ENCODE results near the gene RSPO4.
"Not testable (repeated sequence)": the region's sequence is repeated elsewhere in the genome, so short reads cannot be mapped to it uniquely, and the experiment has no call there.

Gene RSPO4

DNA sequence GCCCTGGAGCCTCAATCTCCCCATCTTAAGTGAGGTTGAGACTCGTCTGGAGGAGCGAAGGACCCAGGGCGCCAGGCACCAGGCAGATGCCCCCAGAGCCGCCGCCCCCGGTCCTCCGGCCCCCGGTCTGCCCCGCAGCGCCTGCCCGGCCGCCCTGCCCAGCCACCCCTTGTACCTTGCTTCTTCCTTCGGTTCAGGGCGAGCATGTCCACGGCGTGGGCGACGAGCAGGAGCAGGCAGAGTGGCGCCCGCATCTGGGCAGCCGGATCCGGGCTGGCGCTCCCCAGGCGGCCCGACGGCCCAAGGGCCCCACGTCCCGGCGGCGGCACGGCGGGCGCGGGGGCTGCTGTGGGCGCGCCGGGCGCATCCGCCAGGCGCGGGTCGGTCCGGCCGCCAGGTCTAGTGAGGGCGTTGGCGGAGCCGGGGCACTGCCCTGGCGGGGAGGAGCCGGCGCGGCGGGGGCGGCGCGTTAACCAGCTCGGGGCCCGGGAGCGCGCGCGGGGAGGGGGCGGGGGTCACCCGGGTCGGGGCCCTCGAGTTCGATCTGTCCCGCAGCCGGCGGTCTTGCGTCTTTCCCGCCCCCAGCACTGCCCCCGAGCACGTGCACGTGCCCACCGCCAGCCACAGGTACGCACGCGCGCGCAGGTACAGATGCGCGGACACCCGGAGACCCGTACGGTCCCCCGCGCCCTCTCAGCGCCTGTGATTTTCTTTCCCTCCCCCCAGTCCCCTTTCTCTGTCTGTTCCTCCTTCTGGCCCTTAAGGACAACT lies at the start of gene RSPO4:
Gene RSPO4, minus strand, starts transcription at position 401 of the 771 bp plus-strand sequence. Its CDS starts 147 bp downstream, at position 254.
- no peak for DNase-seq

DNA sequence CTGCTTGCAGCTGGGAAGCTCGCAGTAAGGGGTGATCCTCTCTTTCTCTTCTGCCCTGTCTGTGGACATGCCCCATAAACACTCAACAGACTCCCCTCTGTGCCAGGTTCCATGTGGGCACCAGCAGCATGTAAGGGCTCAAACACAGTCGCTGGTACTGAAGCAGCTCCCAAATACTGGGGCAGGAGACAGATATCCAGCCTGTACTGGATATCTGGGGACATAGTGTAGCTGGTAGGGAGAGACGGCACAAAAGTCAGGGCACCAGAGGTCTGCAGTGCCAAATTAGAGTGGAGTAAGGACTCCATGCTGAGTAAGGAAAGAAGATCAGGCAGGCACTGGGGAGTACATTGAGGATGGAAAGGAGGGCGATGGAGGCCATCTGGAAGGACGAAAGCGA lies 48.3 kb upstream of the RSPO4 start:
- DNase-seq, result no peak

DNA sequence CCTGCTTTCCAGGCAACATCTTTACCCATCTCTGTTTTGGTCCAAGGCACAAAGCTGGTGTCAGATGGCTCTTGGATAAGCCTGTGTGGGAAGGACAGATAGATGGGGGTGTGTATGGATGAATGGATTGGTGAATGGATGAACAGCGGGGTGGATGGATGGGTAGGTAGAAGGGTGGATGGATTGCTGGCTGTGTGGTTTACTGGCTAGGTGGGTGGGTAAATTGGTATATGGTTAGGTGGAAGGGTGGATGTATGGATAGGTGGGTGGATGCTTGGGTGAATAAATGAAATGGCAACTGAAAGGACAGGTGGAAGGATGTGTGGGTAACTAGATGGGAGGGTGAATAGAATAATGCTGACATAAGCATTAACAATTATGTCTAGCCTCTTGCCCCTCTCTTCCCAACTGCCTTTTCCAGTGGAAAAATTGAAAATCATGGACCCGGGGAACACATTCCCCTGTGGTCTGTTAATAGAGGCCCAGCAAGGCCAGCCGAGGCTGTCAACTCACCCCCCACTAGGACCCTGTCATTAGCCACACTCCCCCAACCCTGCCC lies 43.8 kb upstream of the RSPO4 start:
- DNase-seq, result no peak

DNA sequence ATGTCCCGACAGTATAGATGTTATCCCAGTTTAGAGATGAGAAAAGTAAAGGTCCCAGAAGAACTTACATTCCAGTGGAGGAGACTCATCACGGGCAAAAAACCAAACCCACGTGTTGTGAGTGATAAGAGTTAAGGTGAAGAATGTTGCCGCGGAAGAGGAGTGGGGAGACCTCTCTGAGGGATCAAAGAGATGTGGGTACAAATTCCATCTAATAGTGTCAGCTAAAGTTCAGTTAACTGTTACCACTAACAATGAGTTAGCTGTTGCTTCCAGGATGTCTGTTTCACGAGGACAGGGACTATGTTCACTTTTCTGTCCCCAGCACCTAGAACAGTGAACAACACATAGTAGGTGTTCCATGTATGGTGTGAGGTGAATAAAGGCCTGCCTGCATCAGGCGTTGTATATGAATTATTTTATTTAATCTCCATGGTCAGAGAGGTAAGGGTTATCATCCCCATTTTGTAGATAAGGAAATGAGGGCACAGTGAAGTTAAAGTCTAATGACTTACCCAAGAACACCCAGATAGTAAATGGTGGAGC lies 39.8 kb upstream of the RSPO4 start:
- DNase-seq, result no peak

DNA sequence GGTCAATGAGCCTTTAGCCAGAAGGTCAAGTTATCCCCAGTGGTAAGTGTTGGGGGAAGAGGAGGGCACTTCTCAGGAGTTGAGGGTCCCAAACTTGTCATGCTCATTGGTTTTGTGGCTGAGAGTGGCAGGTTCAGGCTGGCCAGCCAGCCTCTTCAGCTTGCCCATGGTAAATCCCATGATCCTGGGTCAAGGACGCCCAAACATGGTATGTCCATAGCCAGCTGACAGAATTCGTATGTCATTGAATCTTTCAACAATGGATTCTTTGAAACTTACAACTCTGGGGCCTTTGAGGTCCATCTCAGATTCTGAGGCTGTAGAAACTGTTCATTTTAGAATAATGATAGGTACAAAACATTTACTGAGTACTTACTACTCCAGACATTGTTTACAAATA lies 36.1 kb upstream of the RSPO4 start:
- no peak for DNase-seq

- no peak for DNase-seq
Measured at GRCh38 chr20:1037039-1037438, 34.9 kb upstream of the RSPO4 start.

GRCh38 chr20:1035466-1035865 lies 33.4 kb upstream of the RSPO4 start:
- DNase-seq, result no peak

GRCh38 chr20:1034415-1034789 lies 32.3 kb upstream of the RSPO4 start:
- DNase-seq, result no peak

GRCh38 chr20:1033751-1034414 lies 31.8 kb upstream of the RSPO4 start:
- no peak for DNase-seq

GRCh38 chr20:1029980-1030379 lies 27.9 kb upstream of the RSPO4 start:
- DNase-seq, result no peak

DNA sequence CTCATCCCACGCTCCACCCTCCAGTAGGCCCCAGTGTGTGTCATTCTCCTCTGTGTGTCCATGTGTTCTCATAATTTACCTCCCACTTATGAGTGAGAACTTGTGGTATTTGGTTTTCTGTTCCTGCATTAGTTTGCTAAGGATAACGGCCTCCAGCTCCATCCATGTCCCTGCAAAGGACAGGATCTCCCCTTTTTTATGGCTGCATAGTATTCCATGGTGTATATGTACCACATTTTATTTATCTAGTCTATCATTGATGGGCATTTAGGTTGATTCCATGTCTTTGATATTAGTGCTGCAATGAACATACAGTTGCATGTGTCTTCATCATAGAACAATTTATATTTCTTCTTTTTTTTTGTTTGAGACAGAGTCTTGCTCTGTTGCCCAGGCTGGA lies 24.1 kb upstream of the RSPO4 start:
- not testable (repeated sequence) for DNase-seq

- no peak for DNase-seq
Measured at GRCh38 chr20:1022871-1023270, 20.8 kb upstream of the RSPO4 start.

DNA sequence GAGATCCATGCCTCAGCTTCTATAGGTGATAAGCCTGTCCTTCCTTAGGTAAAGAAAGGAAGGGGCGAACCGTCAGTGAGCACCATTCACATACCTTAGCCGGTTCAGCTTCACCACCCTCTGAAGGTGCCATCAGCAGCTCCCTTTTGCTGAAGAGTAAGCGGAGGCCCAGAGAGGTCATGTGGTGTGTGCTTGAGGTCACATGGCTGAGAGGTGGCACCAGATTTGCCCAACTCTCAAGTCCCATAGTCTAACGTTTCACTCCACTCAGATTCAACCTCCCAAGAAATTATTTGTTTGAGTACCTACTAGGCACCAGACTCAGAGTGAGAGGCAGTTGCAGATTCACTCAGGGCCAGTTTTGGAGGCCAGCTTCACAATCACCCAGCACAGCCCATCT lies 18.5 kb upstream of the RSPO4 start:
- DNase-seq, result no peak

DNA sequence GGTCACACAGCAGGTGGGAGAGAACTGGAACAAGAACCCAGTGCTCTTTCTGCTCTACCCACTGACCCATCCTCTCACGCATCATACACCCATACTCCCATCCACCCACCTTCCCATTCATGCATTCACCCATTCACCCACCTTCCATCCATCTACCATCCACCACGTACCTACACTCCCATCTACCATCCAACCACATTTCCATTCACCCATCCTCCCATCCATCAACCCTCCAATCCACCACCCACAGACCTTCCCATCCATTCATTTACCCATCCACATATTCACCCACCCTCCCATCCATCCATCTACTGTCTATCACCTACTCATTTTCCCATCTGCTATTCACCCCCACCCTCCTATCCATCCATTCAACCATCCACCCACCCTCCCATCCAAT lies 17.2 kb upstream of the RSPO4 start:
- DNase-seq, result no peak

DNA sequence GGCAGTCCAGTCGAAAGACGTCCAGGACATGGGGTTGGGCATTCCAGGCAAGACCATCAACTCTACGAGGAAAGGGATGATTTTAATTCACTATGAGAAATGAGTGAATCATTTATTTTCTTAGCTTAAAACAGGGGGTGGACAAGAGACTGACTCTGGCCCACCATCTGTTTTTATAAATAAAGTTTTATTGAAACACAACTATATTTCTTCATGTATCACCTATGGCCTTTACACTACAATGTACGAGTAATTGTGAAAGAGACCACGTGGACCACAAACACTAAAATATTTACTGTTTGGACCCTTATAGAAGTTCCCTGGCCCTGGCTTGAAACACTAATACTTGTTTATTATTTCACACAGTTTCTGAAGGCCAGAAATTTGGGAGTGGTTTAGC lies 15.6 kb upstream of the RSPO4 start:
- DNase-seq, result no peak

GRCh38 chr20:1015181-1015580 lies 13.1 kb upstream of the RSPO4 start:
- no peak for DNase-seq

GRCh38 chr20:1014471-1014870 lies 12.4 kb upstream of the RSPO4 start:
- DNase-seq, result no peak

- DNase-seq, result no peak
Measured at GRCh38 chr20:1013566-1014340, 11.6 kb upstream of the RSPO4 start.

GRCh38 chr20:1012359-1013168 lies 10.5 kb upstream of the RSPO4 start:
- DNase-seq, result no peak

GRCh38 chr20:1010659-1011058 lies 8.5 kb upstream of the RSPO4 start:
- no peak for DNase-seq

- no peak for DNase-seq
Measured at GRCh38 chr20:1005452-1006027, 3.4 kb upstream of the RSPO4 start.
